ENCODE results near the gene CCDC68. TPM values are rescaled to one million over a fixed set of nuclear protein-coding genes. Genes with fewer than 3 reads are reported as not detected.

The CCDC68 gene
- total and polyA plus RNA-seq, 2 of the 8 experiments (the other 6 are each of a cell fraction or from before 2014, with no cell fraction given): 0.06 to 0.80 TPM

- Histone ChIP-seq H3K36me3 (ENCODE audit: control insufficient read depth in 2 of 4, insufficient read depth in 4 of 4, low read length in 3 of 4) (no peaks in the 10 kb centered on the region), H2BK20ac (ENCODE audit: low read length) (no peak overlapping the region), H3K27ac (ENCODE audit: low read depth, low read length) (no peak overlapping the region), H3K9me3 (ENCODE audit: insufficient read depth in 2 of 2, low read depth in 1 of 2, low read length in 1 of 2) (no peaks in the 10 kb centered on the region), H2BK15ac (ENCODE audit: low read length) (no peak overlapping the region), H3K56ac (replicated peaks; ENCODE audit: insufficient read length, low read depth, low read length) (no peak overlapping the region), H3K18ac (ENCODE audit: extremely low read depth, low read length) (no peak overlapping the region), H2BK5ac (ENCODE audit: low read depth, low read length) (no peak overlapping the region), H4K20me1 (replicated peaks in 1 of 2; ENCODE audit: control insufficient read depth in 1 of 2, insufficient read depth in 2 of 2, low read length in 2 of 2) (no peaks in the 10 kb centered on the region), H3K79me2 (ENCODE audit: control insufficient read depth in 1 of 2, insufficient read depth in 2 of 2, low read length in 2 of 2) (no peaks in the 10 kb centered on the region), H3K4me3 (ENCODE audit: extremely low read depth in 1 of 4, insufficient read depth in 2 of 4, low read depth in 3 of 4, low read length in 4 of 4) (no peak overlapping the region), H3K23ac (ENCODE audit: insufficient read length) (no peak overlapping the region), H3K9ac (replicated peaks in 1 of 4; ENCODE audit: extremely low read depth in 1 of 4, low read depth in 3 of 4, low read length in 3 of 4) (no peak overlapping the region), H3K27me3 (replicated peaks in 1 of 4; ENCODE audit: control insufficient read depth in 3 of 4, extremely low read depth in 1 of 4, insufficient read depth in 3 of 4, low read length in 3 of 4) (no peaks in the 10 kb centered on the region), H2AK5ac (ENCODE audit: low read depth, low read length) (no peak overlapping the region), H3K4me1 (replicated peaks in 1 of 4; ENCODE audit: control insufficient read depth in 3 of 4, insufficient read depth in 4 of 4, low read length in 3 of 4) (no peaks in the 10 kb centered on the region), H4K5ac (ENCODE audit: insufficient read length, low read depth, low read length) (no peak overlapping the region), H3K23me2 (ENCODE audit: low read depth, low read length) (no peaks in the 10 kb centered on the region), H2BK12ac (ENCODE audit: low read depth, low read length) (no peak overlapping the region), H4K8ac (ENCODE audit: extremely low read depth, insufficient read depth, low read length) (no peak overlapping the region), H2BK120ac (replicated peaks; ENCODE audit: low read depth, low read length) (no peak overlapping the region), H4K91ac (replicated peaks; ENCODE audit: insufficient read length, low read length) (no peak overlapping the region), H3K79me1 (ENCODE audit: low read depth, low read length) (no peaks in the 10 kb centered on the region), H3K4ac (replicated peaks; ENCODE audit: insufficient read length, low read depth, low read length) (no peak overlapping the region), H2AFZ (ENCODE audit: low read length) (no peak overlapping the region), H3K4me2 (ENCODE audit: insufficient read depth in 1 of 2, low read depth in 2 of 2, low read length in 2 of 2) (no peak overlapping the region), H3K14ac (ENCODE audit: insufficient read length) (no peak overlapping the region)
- DNase-seq (ENCODE audit: low read depth in 1 of 2, low spot score in 2 of 2): no peak
- POLR2A ChIA-PET (ENCODE audit: partially characterized antibody): no interaction called here
- CTCF ChIA-PET (ENCODE audit: partially characterized antibody): no interaction called here
- no peak for FAIRE-seq
- WGBS, 2 experiments (ENCODE audit: extremely low coverage in 1 of 2, insufficient coverage in 1 of 2, insufficient read length in 1 of 2, insufficient replicate concordance in 2 of 2, low coverage in 1 of 2, low lambda C conversion rate in 2 of 2, missing lambda C conversion rate in 1 of 2): 92% methylated on average over 7 of the region's 7 CpGs; no CpG with 5 or more reads in 1 of the 2 experiments
- TF ChIP-seq HDAC6 (IDR thresholded peaks at IDR 0.05; ENCODE audit: low read depth, low read length) (no peak), SIN3A (conservative IDR thresholded peaks at IDR 0.05 in 1 of 2, IDR thresholded peaks at IDR 0.05 in 1 of 2; ENCODE audit: low read depth in 1 of 2, low read length in 2 of 2) (no peak), GTF2F1 (IDR thresholded peaks at IDR 0.05; ENCODE audit: borderline replicate concordance, low read depth, low read length) (no peak), ASH2L (IDR thresholded peaks at IDR 0.05; ENCODE audit: low read length) (no peak), KDM1A (IDR thresholded peaks at IDR 0.05; ENCODE audit: borderline replicate concordance, low read length) (no peak), RBBP5 (IDR thresholded peaks at IDR 0.05; ENCODE audit: borderline replicate concordance, low read depth, low read length) (no peak), JUND (IDR thresholded peaks at IDR 0.05; ENCODE audit: low read length) (no peak), SP4 (IDR thresholded peaks at IDR 0.05; ENCODE audit: low read length) (no peak), PHF8 (conservative IDR thresholded peaks at IDR 0.05; ENCODE audit: low read depth, low read length) (no peak), BCL11A (IDR thresholded peaks at IDR 0.05; ENCODE audit: low read depth in 2 of 2, low read length in 2 of 2) (no peak), CHD1 (IDR thresholded peaks at IDR 0.05; ENCODE audit: low read depth, low read length) (no peak)
- TF ChIP-seq, protein P1, sequence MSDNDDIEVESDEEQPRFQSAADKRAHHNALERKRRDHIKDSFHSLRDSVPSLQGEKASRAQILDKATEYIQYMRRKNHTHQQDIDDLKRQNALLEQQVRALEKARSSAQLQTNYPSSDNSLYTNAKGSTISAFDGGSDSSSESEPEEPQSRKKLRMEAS (IDR thresholded peaks at IDR 0.05): no peak
- TF ChIP-seq, protein P2, sequence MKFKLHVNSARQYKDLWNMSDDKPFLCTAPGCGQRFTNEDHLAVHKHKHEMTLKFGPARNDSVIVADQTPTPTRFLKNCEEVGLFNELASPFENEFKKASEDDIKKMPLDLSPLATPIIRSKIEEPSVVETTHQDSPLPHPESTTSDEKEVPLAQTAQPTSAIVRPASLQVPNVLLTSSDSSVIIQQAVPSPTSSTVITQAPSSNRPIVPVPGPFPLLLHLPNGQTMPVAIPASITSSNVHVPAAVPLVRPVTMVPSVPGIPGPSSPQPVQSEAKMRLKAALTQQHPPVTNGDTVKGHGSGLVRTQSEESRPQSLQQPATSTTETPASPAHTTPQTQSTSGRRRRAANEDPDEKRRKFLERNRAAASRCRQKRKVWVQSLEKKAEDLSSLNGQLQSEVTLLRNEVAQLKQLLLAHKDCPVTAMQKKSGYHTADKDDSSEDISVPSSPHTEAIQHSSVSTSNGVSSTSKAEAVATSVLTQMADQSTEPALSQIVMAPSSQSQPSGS (IDR thresholded peaks at IDR 0.05; ENCODE audit: low read length): no peak
Measured at GRCh38 chr18:54946149-54946581, 13.1 kb downstream of the CCDC68 start.

All from H1 (cell line).